DMS 273 treated with DMSO at 0.1 percent for 48 hours (cell line): ENCODE measurements around the gene XKR3.
"Not testable (repeated sequence)": the region's sequence is repeated elsewhere in the genome, so short reads cannot be mapped to it uniquely, and the experiment has no call there.

Source experiments
- DNase-seq: peaks from one replicate; lab custom pipeline; 2025; lab: John Stamatoyannopoulos, UW

Gene XKR3

DNA sequence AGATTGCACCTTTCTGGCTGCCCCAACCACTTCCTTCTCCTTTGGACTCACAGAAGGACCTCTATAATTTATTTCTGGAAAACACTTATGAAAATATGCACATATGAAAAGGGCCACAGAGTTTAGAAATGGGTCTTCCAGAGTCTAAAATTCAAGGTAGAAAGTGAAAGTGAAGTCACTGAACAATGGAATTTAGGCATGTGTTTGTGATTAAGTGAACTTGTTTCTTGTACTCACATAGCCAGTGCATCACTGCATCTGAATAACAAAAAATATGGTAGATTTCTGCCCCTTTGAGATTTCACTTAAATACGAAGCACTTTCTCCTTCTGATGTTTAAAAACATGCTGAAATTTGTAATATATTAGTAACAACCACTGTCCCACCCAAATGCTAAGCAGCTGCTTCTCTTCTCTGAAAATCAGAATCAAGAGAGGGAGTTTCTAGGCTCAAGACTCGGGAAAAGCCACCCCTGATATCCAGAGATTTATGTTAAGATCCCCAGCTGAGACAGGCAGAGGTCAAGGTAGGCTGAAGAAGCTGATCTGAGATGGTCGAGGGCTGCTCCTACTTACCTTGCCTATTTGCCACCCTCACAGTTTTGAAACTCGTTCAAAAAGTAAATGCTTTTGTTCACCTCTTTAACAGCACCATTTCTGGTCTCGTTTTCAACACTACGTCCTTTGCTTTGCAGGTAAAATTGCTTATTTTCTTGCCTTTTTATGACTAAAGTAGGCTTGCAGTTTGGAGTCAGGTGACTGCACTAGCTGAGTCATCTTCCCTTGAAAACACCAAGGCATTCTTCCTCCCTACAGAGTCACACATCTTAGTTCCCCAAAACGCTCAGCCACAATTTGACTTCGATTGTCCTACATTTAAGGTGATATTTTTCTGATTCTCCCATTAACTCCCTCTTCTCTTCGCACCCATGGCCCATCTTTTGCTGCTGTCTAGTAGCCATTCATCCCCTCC is at the start of gene XKR3:
TSS of gene XKR3 (minus strand) at position 696 of the 972 bp plus-strand sequence. CDS start 17,338 bp downstream, outside the sequence.
- no peak for DNase-seq

DNA sequence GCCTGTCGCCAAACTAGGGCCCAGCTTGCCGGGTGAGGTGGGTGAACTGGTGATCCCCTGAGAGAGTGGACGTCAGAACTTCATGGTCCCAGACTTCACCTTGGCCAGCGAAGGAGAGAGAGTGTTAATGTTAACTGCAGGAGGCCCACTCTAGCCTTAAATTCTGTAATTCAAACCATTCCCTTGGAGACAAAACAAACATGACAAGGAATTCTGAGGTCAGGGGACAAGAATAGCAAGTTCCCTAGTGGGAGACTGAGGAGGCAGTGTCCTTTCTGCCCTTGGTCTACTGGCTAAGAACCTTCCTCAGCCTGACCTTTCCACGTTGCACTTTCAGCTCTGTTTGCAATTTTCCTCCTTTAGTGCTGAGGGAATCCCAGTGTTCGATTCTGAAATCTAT is 44.4 kb upstream of the XKR3 start:
- DNase-seq: not testable (repeated sequence)

DNA sequence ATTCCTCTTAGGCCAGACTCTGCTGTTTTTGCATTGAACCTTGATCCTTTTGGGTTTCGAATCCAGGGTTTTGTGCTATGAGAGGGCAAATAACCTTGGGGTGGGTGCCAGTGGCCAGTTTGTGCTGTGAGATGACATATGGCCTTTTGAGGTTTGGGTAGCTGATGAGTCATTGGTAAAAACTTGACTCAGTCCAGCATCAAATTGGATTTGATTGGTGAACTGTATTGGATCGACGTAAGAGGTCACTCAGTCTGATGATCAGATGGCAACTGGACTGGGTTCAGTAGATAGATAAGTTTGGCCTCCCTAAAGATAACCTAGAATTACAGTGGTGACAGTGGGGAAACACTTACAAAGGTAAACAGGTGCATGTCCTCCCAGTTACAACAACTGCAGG is 41.0 kb upstream of the XKR3 start:
- DNase-seq: no peak

DNA sequence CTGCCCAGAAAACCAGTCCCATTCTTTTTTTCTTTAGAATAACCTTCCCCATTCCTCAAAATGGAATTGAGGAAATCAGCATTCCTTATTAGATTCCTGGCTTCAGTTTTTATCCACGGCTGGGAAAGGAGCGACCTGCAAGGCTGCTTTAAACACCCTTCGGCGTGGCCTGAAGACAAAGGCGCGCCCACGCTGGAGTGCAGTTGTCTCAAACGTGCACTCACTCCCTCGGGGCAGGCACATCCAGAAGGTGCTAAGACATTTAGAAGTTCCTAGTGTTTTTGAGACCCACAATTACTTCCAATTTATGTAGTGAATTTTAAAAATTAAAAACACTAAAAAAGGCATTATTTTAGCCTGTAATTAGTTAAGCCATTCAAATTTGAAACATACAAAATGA is 31.6 kb upstream of the XKR3 start:
- DNase-seq: not testable (repeated sequence)

DNA sequence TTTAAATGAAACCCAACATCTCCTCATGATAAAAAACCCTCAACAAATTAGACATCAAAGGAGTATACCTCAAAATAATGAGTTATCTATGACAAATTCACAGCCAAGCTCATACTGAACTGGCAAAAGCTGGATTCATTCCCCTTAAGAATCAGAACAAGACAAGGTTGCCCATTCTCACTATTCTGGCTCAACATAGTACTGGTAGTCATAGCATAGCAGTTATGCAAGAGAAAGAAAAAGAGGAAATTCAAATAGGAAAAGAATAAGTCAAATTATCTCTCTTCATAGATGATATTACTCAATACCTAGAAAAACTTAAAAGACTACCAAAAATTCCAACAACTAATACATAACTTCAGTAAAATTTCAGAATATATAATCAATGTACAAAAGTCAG is 29.4 kb upstream of the XKR3 start:
- no peak for DNase-seq

DNA sequence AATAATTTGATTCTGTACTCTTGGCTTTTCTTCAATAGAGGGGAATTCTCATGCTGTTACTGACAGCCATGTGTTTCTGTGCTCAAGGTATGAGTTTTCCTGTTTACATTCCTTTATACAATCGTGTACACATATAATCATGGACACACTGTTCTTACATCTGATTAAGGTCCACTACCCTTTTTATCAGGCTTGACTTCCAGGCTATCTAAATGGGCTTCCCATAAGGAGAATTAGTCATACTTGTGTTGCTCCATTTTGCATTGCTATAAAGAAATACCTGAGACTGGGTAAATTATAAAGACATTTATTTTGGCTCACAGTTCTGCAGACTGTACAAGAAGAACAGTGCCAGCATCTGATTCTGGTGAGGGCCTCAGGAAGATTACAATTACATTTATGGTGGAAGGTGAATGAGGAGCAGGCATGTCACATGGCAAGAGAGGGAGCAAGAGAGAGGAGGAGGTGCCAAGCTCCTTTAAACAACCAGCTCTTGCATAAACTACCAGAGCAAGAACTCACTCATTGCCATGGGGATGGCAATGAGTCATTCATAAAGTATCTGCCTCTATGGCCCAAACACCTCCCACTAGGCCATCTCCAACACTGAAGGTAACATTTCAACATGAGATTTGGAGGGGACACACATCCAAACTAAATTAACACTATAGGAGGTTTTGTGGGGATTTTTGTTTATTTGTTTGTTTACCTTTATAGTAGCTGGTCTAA is 26.2 kb upstream of the XKR3 start:
- not testable (repeated sequence) for DNase-seq

DNA sequence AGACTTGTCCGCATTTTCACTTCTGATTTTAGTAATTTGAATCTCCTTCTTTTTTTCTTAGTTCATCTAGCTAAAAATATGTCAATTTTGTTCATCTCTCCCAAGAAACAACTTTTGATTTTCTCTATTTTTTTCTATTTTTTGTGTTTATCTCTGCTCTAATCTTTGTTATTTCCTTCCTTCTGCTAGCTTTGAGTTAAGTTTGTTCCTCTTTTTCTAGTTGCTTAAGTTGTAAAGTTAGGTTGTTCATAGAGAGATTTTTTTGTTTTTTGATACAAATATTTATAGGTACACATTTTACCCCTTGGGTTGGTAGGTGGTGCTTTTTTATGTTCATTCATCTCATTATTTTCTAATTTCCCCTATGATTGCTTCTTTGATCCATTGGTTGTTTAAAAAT is 22.1 kb upstream of the XKR3 start:
- DNase-seq: no peak

DNA sequence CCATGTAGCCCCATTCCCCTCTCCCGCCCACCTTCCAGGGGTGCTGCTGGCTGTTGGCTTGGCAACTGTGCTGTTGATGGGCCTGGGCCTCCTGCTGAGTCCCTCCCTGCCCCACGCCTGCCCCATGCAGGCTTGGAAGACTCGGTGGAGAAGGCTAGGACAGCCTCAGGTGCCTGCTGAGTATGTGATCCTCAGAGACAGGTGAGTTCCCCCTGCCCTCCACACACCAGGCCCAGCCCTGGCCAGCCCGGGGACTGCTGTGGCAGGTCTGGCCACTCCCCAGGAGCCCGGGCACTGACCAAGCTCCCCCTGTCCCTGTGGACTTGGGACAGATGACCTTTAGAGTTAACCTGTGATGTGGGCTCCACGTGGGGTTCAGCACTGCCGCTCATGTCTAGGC is 20.7 kb upstream of the XKR3 start:
- no peak for DNase-seq

DNA sequence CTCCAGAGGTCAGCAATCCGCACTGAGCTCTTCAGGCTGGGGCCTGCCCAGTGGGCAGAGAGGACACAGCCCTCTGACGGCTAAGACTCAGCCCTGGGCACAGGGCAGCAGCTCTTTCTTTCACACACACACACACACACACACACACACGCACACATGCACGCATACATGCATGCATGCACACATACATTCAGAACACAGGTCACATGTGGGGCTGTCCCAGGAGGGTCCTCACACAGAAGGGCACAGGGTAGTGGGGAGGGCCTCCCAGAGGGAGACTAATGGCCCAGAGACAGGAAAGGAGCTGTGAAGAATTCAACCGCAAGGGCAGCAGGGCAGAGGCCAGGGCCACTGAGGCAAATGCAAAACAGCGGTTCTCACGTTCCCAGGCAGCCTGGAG is 20.3 kb upstream of the XKR3 start:
- DNase-seq: no peak

DNA sequence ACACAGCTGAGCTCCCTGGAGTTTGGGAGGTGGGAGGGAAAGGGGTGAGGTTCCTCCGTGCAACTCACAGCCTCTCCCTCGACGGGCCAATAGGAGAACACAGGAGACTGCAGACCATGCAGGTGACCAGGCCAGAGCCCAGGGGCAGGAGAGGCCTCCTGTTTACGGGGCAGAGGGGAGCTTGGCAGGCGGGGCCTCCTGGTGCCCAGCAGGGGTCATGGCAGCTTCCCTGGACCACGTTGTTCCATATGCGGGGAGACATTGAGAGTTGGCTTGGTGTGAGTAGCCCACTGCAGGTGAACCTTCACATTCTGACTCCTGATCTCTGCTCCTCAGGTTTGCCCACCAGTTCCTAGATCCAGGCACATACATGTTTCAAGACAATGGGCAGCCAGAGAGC is 19.3 kb upstream of the XKR3 start:
- no peak for DNase-seq

DNA sequence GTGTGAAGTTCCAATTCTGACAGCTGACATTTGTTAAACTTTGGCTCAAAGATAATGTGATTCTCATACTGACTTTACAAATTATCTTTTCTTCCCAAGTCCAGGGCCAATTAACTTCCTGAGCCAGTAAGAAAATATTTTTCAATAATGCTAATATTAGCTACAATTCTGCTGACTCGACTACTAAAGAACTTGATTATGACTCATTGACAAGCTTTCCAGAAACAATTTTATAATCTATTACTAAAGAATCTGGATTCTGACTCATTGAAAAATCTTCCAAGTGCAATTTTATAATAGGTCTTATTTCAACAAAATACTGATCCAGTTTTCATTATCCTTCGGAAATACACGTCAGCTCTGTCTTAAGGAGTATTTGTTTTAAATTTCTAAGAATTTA is 12.9 kb upstream of the XKR3 start:
- DNase-seq: no peak

DNA sequence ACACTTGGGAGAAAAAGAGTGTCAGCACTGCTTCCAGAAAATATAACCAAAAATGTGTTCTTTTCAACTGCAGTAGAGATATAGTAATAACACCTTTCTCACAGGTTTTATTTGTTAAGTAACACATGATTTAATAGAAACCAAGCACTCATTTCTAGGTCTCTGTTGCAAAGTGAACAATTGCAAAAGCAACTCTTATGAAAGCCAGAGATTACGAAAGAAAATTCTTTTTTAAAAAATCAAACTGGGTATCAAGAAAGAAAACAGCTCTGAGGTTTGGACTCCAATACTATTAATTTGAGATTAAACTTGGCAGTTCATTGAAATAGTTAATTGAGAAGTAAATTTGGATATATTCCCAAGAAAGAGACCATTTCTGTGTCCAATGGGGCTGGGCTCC is 9.8 kb upstream of the XKR3 start:
- DNase-seq: no peak

DNA sequence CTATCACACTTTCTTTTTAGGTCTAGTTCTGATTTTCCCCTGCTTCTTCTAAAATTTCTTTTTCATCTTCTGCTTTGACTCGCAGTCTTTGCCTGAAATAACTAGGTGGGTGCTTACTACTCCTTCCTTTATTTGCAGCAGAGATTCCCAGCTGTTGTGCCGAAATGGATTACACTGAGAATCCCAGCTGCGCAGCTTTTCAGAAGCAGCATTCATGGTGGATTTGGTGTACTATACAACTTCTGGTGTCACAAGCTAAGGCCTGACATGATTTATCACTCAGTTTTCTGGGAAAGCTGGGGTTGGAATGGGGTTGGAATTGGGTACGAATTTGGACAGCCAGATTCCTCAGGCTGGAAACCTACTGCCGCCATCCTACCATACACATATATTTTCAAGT is 6.0 kb upstream of the XKR3 start:
- no peak for DNase-seq

DNA sequence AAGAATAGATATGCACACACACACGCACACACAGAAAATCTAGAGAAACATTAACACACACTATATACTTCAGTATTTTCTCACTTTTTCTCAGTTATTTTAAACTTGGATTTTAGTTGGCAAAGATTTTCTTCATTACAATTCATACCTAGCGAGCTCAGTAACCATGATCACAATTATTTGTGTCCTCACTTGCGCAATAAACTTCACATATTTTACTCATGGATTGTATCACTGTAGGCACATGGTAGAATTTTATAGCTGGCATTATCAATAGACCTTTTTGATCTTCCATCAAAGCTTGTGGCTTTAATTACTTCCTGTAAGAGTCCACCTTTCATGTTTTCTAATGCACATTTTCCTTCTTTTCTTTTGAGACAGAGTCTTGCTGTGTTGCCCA is 4.8 kb upstream of the XKR3 start:
- DNase-seq: no peak

DNA sequence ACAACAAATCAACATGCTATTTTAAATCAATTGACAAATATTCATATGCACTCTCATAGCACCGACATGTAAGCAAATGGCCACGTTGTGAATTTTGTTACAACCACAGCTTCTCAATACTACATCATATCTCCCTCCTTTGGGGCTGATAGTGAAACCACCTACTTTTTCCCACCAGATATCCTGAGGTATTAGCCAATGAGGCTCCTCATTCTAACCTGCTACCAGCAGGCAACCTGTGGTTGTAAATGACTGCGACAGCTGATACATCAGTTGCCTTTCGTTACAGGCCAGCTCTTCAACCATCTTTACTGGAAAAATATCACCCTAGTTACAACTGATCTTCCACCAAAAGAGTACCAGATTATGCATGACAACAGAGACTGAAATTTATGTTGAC is 3.7 kb upstream of the XKR3 start:
- no peak for DNase-seq

DNA sequence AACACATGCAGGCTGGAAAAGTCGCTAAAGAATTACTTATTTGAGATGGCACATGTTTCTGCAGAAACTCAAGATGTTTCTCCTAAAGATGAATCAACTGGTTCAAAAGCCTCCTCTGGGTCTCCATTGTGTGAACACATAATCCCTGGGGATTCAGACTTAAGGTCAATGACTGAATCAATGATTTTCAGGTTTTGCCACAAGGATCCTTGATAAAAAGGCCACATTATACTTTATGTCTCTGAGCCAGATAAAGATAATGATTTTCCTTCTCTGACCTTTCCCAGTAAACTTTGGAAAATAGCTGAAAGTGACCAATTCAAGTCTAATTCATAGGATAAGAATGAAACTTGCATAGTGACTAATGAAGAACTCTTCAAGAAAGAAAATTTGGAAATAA is 2.3 kb upstream of the XKR3 start:
- no peak for DNase-seq

DNA sequence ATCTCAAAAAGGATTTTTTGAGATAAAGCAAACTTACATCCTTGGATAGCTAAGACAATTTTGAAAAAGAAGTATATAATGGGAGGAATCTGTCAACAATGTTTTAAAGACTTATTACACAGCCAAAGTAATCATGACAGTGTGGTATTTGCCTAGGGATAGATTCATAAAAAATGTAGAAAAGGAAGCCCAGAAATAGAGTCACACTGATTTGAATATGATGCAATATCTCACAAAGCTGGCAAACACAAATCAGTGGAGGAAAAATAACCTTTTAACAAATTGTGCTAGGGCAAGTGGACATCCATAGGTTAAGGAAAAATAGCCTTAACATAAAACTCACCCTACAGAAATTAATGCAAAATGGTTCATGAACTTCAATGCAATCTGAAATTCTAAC is 6.0 kb downstream of the XKR3 start:
- DNase-seq: no peak

DNA sequence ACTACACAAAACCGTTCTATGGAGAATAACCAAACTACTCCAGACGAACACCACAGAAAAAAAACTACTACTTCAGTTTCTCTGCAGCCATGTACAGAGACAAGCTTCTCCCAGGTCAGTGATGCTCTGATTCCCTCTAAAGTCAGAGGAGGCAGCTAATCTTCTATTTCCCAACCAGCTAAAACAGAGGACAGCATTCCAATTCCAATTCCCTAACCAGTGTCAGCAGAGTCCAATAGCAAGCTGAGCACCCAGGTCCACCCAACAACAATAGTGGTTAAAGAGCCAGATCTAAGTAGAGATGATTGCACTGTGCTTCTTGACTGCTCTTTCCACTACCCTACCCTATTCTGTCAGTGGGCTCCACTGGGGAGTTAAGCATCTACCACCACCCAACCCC is 6.7 kb downstream of the XKR3 start:
- DNase-seq: no peak

DNA sequence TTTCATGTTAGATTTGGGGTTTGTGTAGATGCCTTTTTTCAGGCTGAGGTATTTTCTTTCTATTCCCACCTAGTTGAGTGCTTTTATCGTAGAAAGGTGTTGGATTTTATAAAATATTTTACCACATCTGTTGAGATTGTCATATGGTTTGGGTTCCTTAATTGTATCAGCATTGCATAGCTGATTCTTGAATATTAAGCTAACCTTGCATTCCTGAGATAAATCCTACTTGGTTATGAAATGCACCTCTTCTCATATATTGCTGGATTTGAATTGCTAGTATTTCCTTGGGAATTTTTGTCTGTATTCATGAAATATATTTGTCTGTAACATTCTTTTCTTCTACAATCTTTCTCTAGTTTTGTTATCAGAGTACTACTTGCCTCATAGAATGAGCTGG is 10.1 kb downstream of the XKR3 start:
- no peak for DNase-seq

DNA sequence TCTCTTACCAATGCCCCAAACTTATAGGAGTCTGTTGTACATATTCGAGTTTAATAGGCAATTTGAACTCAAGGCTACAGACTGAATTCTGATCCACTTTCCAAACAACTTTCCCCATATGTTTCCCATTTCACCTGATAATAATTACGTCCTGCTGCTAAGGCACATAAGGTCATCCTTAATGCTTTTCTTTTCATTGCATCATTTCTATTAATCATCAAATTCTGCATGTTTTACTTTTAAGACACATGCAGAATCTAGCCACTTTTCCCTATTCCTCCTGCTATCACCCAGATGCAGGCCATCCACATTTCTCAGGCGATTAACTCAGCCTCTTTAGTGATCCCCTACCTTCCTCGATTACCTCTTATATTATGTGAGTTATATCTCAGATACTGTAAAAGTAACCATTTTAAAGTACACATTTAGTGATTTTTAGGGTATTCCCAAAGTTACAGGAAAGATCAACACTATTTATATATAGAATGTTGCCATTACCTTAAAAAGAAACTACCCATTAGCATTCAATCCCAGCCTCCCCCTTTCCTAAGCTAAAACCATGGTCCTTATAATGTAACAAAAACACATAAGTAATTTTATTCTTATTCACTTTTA is 14.9 kb downstream of the XKR3 start:
- no peak for DNase-seq

DNA sequence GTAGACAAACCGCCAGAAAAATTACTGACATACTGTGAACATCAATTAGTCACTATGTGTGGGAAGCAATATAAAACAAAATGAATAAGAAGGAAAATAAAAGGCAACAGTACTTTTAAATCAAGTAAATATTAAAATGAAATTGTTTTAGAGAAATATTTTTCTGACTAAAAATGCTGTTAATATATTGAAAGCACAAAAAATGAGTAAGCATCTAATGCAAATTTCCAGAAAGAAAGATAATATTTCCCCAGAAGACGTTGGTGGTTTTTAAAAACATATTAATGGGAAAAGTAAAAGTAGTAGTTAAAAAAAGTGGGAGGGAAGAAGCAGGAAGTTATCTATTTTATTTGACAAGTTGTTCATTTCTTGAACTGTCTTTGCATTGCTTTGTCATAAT is 16.5 kb downstream of the XKR3 start:
- no peak for DNase-seq

DNA sequence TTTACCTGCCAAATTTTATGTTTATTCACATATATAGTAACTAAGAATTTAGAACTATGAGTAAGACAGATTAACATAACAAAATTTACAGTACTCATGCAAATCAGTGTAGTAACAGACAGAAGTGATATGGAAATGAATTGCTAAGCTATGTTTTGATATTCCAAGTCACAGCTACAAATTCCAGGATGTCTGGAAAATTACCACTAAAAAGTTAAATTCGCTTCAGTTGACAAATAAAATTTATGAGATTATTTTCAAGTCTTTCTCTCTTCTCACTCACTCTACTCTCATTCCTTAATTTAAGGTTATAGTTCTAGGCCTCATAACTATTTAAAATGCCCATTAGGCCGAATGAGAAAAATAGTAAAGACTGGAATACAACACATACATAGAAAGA is 18.1 kb downstream of the XKR3 start:
- no peak for DNase-seq

DNA sequence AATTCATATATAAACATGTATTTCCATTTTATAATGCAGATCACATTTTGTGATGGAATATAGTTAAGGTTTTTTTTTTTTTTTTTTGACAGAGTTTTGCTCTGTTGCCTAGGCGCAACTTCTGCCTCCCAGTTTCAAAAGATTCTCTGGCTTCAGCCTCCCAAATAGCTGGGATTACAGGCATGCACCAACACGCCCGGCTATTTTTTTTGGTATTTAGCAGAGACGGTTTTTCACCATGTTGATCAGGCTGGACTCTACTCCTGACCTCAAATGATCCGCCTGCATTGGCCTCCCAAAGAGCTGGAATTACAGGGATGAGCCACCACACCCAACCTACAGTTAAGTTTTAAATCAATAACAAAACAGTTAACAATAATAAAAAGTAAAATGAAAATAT is 18.8 kb downstream of the XKR3 start:
- DNase-seq: no peak
